Measurements from ENCODE around the gene KIF3A.

Gene KIF3A

DNA sequence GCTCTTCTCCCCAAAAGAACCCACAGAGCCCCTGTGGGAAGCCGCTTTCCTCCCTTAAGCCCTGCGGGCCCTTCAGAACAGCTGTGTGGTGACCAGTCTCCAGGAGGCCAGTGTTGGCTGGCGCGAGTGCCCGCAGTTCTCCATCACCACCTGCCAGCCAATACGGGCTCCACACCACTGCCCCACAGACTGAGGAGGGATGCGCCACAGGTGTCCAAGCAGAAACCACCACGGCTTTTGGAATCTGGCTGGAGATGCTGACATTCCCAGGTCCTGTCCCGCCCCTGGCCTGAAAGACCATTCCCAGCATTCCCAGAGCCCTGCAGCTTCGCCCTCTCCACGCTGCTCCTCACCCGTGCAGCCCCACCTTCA is 22.7 kb upstream of the KIF3A start:
- no peaks in the 10 kb centered on the region for H3K27me3 ChIP-seq (ENCODE audit: insufficient read depth, low read length)
- H3K4me1 ChIP-seq (ENCODE audit: insufficient read depth, low read length): peaks cover 1% of the 10 kb centered on the region; the same call in 1 of the 2 replicates
- no peak overlapping the region for H3K27ac ChIP-seq (ENCODE audit: low read length)
- no peak overlapping the region for H3K9ac ChIP-seq (ENCODE audit: low read depth, low read length)
- no peaks in the 10 kb centered on the region for H3K9me3 ChIP-seq (ENCODE audit: insufficient read depth, low read depth, low read length)
- H3K36me3 ChIP-seq (ENCODE audit: insufficient read depth, low read depth, low read length): peaks cover 6% of the 10 kb centered on the region; the same call in 1 of the 2 replicates
- no peak overlapping the region for H3K4me3 ChIP-seq (ENCODE audit: low read length)

DNA sequence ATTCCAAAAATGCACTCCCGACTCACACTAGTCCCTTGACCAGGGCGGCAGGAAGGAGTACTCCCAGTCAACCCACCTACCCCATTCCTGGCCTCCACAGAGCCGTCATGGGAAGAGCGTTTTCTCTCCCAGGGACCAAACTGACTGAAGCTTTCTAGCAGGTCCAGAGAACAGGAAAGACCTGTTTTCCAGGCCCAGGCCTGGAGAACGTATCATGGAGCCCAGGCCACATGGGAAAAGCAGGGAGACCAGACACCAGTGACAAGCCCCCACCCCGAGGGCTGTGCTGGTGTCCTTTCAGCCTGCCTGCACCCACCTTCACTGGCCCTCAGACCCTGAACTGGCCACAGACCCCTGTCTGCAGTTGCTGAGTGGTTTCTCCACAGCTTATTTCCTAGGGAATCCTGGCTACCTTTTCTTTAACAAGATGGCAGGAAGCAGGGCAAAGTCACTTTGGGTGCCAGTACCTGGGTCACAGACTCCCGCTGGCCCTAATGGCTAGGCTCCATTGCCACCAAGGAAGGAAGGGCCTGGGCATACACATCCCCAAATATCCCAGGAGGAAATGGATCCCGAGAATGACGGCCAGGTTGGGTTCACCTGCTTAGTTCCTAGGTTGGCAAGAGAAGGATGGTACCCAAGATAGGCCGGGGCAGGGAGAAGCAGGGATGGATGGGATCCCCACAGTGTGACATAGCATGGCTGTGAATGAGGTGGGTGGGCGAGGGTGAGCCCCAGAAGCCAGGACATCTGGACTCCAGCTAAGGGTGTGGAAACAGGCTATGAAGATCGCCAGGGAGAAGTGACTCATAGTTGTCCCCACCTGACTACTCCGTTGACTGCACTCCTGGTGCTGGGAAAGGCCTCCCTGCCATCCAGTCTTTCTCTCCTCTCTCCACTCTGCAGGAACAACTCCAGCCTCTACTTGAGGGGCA is 22.0 kb upstream of the KIF3A start:
- no peak overlapping the region for H3K9ac ChIP-seq (ENCODE audit: low read depth, low read length)
- H3K4me1 ChIP-seq (ENCODE audit: insufficient read depth, low read length): peaks cover 8% of the 10 kb centered on the region; the same call in 1 of the 2 replicates
- H3K27ac ChIP-seq (ENCODE audit: low read length): no peak overlapping the region
- H3K4me3 ChIP-seq (ENCODE audit: low read length): no peak overlapping the region
- peaks cover 6% of the 10 kb centered on the region; the same call in 1 of the 2 replicates for H3K36me3 ChIP-seq (ENCODE audit: insufficient read depth, low read depth, low read length)
- H3K9me3 ChIP-seq (ENCODE audit: insufficient read depth, low read depth, low read length): no peaks in the 10 kb centered on the region
- H3K27me3 ChIP-seq (ENCODE audit: insufficient read depth, low read length): no peaks in the 10 kb centered on the region

DNA sequence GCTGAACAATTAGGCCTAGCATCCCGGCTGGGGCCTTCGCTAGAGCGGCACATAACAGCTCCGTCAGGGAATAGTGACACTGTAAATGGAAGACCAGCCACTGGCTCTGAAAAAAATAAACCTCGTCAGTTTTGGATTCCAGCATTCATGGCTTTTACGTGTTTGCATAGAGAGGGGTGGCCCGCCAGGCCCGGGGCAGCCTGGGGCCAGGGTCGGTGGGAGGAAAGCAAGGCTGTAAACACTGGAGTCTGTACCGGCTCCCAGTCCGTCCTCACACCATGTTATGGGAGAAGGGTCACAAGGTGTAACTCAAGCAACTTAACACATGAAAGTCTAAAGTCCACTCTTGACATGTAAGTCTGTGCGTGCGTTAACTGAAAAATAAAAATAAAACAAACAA is 21.1 kb upstream of the KIF3A start:
- peaks cover 6% of the 10 kb centered on the region; the same call in 1 of the 2 replicates for H3K36me3 ChIP-seq (ENCODE audit: insufficient read depth, low read depth, low read length)
- no peak overlapping the region for H3K4me3 ChIP-seq (ENCODE audit: low read length)
- no peaks in the 10 kb centered on the region for H3K9me3 ChIP-seq (ENCODE audit: insufficient read depth, low read depth, low read length)
- peaks cover 8% of the 10 kb centered on the region; the same call in 1 of the 2 replicates for H3K4me1 ChIP-seq (ENCODE audit: insufficient read depth, low read length)
- H3K27me3 ChIP-seq (ENCODE audit: insufficient read depth, low read length): no peaks in the 10 kb centered on the region
- H3K27ac ChIP-seq (ENCODE audit: low read length): no peak overlapping the region
- H3K9ac ChIP-seq (ENCODE audit: low read depth, low read length): no peak overlapping the region

DNA sequence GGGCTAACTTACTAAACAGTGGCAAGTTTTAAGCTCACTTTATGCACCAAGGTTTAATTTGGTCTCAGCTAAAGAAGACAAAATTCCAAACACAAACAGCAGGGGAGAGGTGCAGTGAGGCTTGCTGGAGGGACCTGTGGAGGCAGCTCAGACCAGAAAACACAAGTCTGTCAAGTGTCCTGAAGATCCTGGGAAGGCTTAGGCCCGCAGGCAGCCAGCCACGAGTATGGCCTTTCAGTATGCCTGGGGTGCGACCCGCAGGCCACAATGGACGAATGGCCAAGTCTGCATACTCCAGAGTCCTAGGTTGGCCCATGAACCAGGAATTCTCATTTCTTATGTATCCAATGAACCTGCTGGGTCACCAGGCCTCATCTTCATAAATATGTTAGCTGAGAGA is 19.2 kb upstream of the KIF3A start:
- Histone ChIP-seq H3K36me3 (ENCODE audit: insufficient read depth, low read depth, low read length) (peaks cover 6% of the 10 kb centered on the region; the same call in 1 of the 2 replicates), H3K9me3 (ENCODE audit: insufficient read depth, low read depth, low read length) (no peaks in the 10 kb centered on the region), H3K4me1 (ENCODE audit: insufficient read depth, low read length) (peaks cover 8% of the 10 kb centered on the region; the same call in 1 of the 2 replicates), H3K4me3 (ENCODE audit: low read length) (no peak overlapping the region), H3K27me3 (ENCODE audit: insufficient read depth, low read length) (peaks cover 4% of the 10 kb centered on the region; the same call in 1 of the 2 replicates), H3K9ac (ENCODE audit: low read depth, low read length) (no peak overlapping the region), H3K27ac (ENCODE audit: low read length) (no peak overlapping the region)

DNA sequence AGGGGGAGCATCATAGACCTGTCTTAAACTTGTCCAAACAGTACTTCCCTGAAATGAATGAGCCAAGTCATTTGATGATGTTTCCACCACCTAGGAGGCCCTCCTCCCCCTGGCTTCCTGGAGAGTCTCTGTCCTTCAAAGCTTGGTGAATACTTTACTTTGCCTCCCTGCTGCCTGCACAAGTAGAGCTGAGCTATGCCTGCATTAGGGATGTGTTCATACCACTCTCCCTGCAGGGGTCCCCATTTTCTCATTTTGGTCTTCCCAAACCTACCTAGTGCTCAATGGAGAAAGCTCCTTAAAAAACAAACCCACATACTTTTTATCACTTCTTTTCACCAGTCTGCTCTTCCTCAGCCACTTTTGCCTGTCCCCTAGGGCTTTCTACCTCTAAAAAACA is 17.6 kb upstream of the KIF3A start:
- Histone ChIP-seq H3K27ac (ENCODE audit: low read length) (no peak overlapping the region), H3K36me3 (ENCODE audit: insufficient read depth, low read depth, low read length) (peaks cover 6% of the 10 kb centered on the region; the same call in 1 of the 2 replicates), H3K4me1 (ENCODE audit: insufficient read depth, low read length) (peaks cover 8% of the 10 kb centered on the region; the same call in 1 of the 2 replicates), H3K9me3 (ENCODE audit: insufficient read depth, low read depth, low read length) (no peaks in the 10 kb centered on the region), H3K9ac (ENCODE audit: low read depth, low read length) (no peak overlapping the region), H3K4me3 (ENCODE audit: low read length) (no peak overlapping the region), H3K27me3 (ENCODE audit: insufficient read depth, low read length) (peaks cover 20% of the 10 kb centered on the region)

DNA sequence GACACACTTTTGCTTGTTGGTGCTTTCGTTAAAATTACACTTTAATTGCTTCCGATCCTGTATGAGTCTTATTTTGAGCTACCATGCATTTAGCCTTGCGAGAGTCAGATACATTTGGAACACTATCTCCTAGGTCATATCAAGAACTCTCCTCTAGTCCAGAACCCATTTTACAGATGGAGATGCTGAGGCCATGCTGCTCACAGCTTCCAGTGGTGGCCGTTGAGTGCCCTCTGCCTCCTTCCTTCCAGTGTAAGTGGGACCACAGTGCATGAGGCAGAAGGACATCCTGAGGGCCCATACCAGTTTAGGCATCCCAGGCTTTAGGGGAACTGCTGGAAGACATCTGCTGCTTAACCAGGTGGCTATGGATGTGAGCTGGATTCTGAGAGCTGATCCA is 16.8 kb upstream of the KIF3A start:
- Histone ChIP-seq H3K27ac (ENCODE audit: low read length) (no peak overlapping the region), H3K36me3 (ENCODE audit: insufficient read depth, low read depth, low read length) (peaks cover 6% of the 10 kb centered on the region; the same call in 1 of the 2 replicates), H3K27me3 (ENCODE audit: insufficient read depth, low read length) (peaks cover 28% of the 10 kb centered on the region), H3K4me1 (ENCODE audit: insufficient read depth, low read length) (peaks cover 8% of the 10 kb centered on the region; the same call in 1 of the 2 replicates), H3K4me3 (ENCODE audit: low read length) (no peak overlapping the region), H3K9me3 (ENCODE audit: insufficient read depth, low read depth, low read length) (no peaks in the 10 kb centered on the region), H3K9ac (ENCODE audit: low read depth, low read length) (no peak overlapping the region)

DNA sequence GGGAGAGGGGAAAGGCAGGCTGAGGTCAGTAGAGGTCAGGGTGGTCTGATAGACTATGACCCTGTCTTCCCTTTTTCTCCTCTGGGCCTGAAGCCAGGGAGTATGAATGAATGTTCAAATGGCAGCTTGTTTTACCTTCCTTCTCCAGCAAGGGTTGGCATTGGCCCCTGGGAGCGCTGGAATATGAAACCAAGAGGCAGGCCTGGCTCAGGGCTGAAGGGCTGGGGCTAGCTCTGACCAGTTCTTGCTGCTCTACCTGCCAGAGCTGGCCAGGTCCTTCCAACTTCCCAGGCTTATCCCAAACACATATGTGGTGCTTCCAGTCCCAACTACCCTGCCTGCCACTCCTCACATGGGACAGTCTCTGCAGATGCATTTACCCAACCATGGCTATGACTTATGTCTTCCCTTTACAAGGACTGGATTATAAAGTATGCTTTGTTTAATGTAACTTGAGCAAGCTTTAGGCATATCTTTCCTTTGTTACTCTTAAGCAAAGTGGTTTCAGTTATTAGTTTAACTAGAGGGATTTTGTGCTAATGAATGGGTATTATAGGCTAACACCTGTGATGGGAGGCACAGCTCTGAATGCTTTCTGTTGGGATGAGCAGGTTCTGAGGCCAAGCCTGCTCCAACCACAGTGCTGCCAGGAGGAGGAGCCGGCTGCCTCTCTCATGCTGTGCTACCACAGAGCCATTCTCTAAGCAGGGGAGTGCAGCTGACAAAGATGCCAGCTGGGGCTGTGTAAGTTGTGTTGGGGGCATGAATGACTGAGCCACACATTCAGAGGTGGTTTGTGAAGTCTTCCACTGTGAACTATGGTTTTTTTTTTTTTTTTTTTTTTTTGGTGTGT is 16.0 kb upstream of the KIF3A start:
- Histone ChIP-seq H3K27ac (ENCODE audit: low read length) (no peak overlapping the region), H3K4me1 (ENCODE audit: insufficient read depth, low read length) (peaks cover 8% of the 10 kb centered on the region; the same call in 1 of the 2 replicates), H3K9me3 (ENCODE audit: insufficient read depth, low read depth, low read length) (no peaks in the 10 kb centered on the region), H3K36me3 (ENCODE audit: insufficient read depth, low read depth, low read length) (peaks cover under 1% of the 10 kb centered on the region; the same call in 1 of the 2 replicates), H3K4me3 (ENCODE audit: low read length) (no peak overlapping the region), H3K27me3 (ENCODE audit: insufficient read depth, low read length) (peaks cover 36% of the 10 kb centered on the region), H3K9ac (ENCODE audit: low read depth, low read length) (no peak overlapping the region)

DNA sequence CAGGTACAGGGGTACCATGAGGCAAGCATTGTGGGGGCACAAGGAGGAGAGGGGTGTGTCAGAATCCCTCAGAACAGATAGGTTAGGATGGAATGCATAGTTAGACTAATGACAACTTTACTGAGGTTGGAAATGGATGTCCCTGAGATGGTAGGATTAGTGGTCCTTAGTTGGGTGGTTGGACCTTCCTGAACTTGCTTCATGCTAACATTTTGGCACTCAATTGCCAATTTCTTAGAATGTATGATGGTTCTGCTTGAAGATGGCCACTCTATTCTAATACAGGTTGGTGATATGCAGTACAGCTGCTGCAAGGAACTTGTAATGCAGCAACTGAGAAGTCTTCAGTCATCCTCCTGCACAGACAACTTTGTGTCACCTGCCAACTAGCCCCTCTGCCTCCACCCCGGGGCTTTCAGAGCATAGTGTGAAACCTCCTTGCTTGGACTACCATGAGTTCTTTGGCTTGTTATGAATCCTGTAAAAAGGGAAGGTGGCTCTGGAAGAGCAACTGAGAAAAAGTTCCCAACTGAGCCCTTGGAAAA is 15.3 kb upstream of the KIF3A start:
- H3K4me1 ChIP-seq (ENCODE audit: insufficient read depth, low read length): peaks cover 8% of the 10 kb centered on the region; the same call in 1 of the 2 replicates
- H3K27ac ChIP-seq (ENCODE audit: low read length): no peak overlapping the region
- H3K9ac ChIP-seq (ENCODE audit: low read depth, low read length): no peak overlapping the region
- no peak overlapping the region for H3K4me3 ChIP-seq (ENCODE audit: low read length)
- no peaks in the 10 kb centered on the region for H3K36me3 ChIP-seq (ENCODE audit: insufficient read depth, low read depth, low read length)
- peaks cover 43% of the 10 kb centered on the region for H3K27me3 ChIP-seq (ENCODE audit: insufficient read depth, low read length)
- no peaks in the 10 kb centered on the region for H3K9me3 ChIP-seq (ENCODE audit: insufficient read depth, low read depth, low read length)

DNA sequence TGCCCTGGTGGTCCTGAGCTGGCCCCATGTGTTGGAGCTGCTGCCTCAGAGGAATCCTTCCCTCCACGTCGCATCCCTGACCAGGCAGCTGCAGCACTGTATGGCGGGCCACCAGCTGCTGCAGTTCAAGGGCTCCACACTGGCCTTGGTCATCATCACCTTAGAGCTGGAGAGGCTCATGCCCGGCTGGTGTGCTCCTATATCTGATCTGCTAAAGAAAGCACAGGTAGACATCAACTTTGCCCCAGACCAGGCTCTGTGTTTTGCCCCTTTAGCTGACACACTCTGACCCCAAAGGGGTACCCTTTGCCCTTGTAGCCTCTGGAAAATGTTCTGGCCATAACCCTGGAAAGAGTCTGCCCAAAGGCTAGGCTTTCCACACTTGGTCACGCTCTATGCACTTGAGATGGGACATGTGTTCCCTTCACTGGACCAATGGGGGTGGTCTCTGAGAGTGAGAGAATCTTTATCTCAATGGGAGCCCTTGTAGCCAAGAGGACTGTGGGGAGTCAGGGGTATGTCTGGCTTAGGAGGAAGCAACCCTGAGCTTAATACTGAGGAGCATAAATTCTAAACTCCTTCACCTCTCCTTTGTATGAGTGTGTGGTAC is 14.7 kb upstream of the KIF3A start:
- no peak overlapping the region for H3K9ac ChIP-seq (ENCODE audit: low read depth, low read length)
- H3K4me3 ChIP-seq (ENCODE audit: low read length): no peak overlapping the region
- H3K36me3 ChIP-seq (ENCODE audit: insufficient read depth, low read depth, low read length): no peaks in the 10 kb centered on the region
- peaks cover 49% of the 10 kb centered on the region for H3K27me3 ChIP-seq (ENCODE audit: insufficient read depth, low read length)
- H3K27ac ChIP-seq (ENCODE audit: low read length): no peak overlapping the region
- no peaks in the 10 kb centered on the region for H3K9me3 ChIP-seq (ENCODE audit: insufficient read depth, low read depth, low read length)
- peaks cover 8% of the 10 kb centered on the region; the same call in 1 of the 2 replicates for H3K4me1 ChIP-seq (ENCODE audit: insufficient read depth, low read length)

DNA sequence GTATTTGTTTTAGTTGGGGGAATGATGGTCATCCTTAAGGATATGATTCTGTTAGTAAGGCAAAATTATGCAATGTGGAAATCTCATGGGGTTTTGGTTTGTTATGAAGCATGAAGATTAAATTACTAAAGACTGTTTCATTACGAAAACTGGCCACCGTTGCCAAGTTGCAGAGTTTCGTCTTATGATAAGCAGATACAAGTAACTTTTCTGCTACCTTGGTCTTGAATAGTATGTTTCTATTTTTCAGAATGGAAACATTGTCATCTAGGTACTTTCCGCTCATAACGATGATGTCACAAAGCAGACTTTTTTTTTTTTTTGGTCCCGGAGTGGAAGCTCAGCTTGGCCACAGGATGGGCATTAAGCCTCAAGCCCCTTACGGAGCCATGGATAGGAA is 14.1 kb upstream of the KIF3A start:
- Histone ChIP-seq H3K9ac (ENCODE audit: low read depth, low read length) (no peak overlapping the region), H3K36me3 (ENCODE audit: insufficient read depth, low read depth, low read length) (no peaks in the 10 kb centered on the region), H3K27ac (ENCODE audit: low read length) (no peak overlapping the region), H3K4me3 (ENCODE audit: low read length) (no peak overlapping the region), H3K27me3 (ENCODE audit: insufficient read depth, low read length) (peaks cover 55% of the 10 kb centered on the region), H3K4me1 (ENCODE audit: insufficient read depth, low read length) (peaks cover 8% of the 10 kb centered on the region; the same call in 1 of the 2 replicates), H3K9me3 (ENCODE audit: insufficient read depth, low read depth, low read length) (no peaks in the 10 kb centered on the region)

All from iPS-20b (cell line).